Stomach (tissue), 9 donors: ENCODE measurements around the gene RHOT2. TPM values are rescaled to one million over a fixed set of nuclear protein-coding genes. Genes with fewer than 3 reads are reported as not detected.

ENCODE experiments used
- DNase-seq, 2 donors: peaks; one replicate each; pipeline versions ENCODE4 v3.0.0 to v3.0.0-alpha.2; 2013 to 2019
- H3K27ac ChIP-seq, 5 donors: fragments of 200-600 bp in 4 of 5; sonication (generic) in 4 of 5; one replicate each; pipeline ENCODE4 v1.5.1; 2013 to 2019; ENCODE audit warnings: mild to moderate bottlenecking in 1 of 5, moderate library complexity in 1 of 5
- H3K27me3 ChIP-seq, 3 donors: fragments of 200-600 bp; sonication (generic); one replicate each; pipeline ENCODE4 v1.5.1; 2017 to 2019; ENCODE audit warnings: mixed run types in 1 of 3
- H3K36me3 ChIP-seq, 4 donors: fragments of 200-600 bp; sonication (generic); 1 replicate in 3 of 4; 2 replicates in 1 of 4; pipeline ENCODE4 v1.5.1; 2016 to 2019
- H3K4me1 ChIP-seq, 4 donors: fragments of 200-600 bp; sonication (generic); one replicate each; pipeline ENCODE4 v1.5.1; 2016 to 2019
- H3K4me3 ChIP-seq, 4 donors: fragments of 200-600 bp; sonication (generic) in 3 of 4; one replicate each; pipeline ENCODE4 v1.5.1; 2016 to 2019; ENCODE audit warnings: mild to moderate bottlenecking in 1 of 4
- H3K9me3 ChIP-seq, 4 donors: fragments of 200-600 bp; sonication (generic); one replicate each; pipeline ENCODE4 v1.5.1; 2016 to 2019
- EP300 ChIP-seq: sonication (generic); formaldehyde crosslinking; IDR thresholded peaks from one replicate; pipeline ENCODE4 v1.6.1; 2017; ENCODE audit warnings: antibody characterized with exemption
- POLR2A ChIP-seq, 4 donors: fragments of 450-650 bp; IDR thresholded peaks; one replicate each; pipeline ENCODE4 v1.6.1; 2016; ENCODE audit warnings: antibody characterized with exemption in 4 of 4, control low read depth in 2 of 4, mild to moderate bottlenecking in 1 of 4, moderate library complexity in 1 of 4
- POLR2AphosphoS5 ChIP-seq, 3 donors: sonication (generic); formaldehyde crosslinking; IDR thresholded peaks; one replicate each; pipeline ENCODE4 v1.6.1; 2016; ENCODE audit warnings: antibody characterized with exemption in 3 of 3
- WGBS, 5 donors: extraction: QIAGEN DNeasy Blood & Tissue Kit in 3 of 5; methylation state at CpG; one replicate each; pipeline versions ENCODE4 v1.1.5 to v1.1.7; 2013 to 2018; 5-methylcytosine and 5-hydroxymethylcytosine counted together
- intact Hi-C: fragments of 100-400 bp; cut with DNase I; formaldehyde crosslinking; loops from one replicate; pipeline ENCODE4 v1.15.1; 2023; ENCODE audit warnings: low total_unique reads
- polyA plus RNA-seq, 3 donors: library from polyadenylated mRNA; stranded (reverse); fragments of 200-250 nt; gene quantifications; one replicate each; pipeline ENCODE4 v1.2.3, GENCODE V29; 2013
- total RNA-seq, 5 donors: library from RNA; depleted of rRNA; stranded (reverse); fragments of >200 nt; gene quantifications; one replicate each; pipeline versions ENCODE4 v1.1.0 to v1.2.3, GENCODE V29; 2014 to 2016
- TF ChIP-seq, protein P1 (sequence below), 7 experiments: fragments of 450-650 bp in 4 of 7; fragments of 200-600 bp in 3 of 7; sonication (generic) in 3 of 7; IDR thresholded peaks; one replicate each; pipeline ENCODE4 v1.5.1; 2016 to 2019; ENCODE audit warnings: antibody characterized with exemption in 7 of 7, control low read depth in 2 of 7, mild to moderate bottlenecking in 1 of 7
- donor health status: healthy with polysubstance abuse.
- donor health status: Bipolar disorder and iron deficiency.
- donor health status: healthy.

The RHOT2 gene
- total and polyA plus RNA-seq, 8 donors, result 41.5 to 574 (median 117) TPM

DNA sequence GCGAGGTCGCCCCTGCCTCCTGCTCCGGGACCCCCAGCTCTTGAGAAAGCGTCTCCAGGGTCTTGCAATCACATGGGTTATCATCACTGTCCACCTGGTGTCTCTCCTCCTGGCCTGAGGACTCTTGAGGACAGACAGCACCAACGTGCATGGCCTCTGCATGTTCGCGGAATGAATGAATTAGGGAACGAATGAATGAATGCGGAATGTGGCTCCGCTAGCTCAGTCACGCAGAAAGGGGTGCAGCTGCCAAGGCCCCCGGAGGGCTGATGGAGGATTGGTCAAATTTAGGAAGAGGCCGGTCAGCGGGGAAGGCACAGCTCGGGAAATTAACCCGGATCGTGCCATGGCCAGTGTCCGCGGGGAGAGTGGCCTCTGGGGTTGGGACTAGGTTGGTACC lies 34.4 kb downstream of the RHOT2 start:
- Histone ChIP-seq H3K4me1 (peaks cover 11 to 39% (median 28%) of the 10 kb centered on the region in 4 donors), H3K4me3 (no peak overlapping the region), H3K36me3 (no peaks in the 10 kb centered on the region), H3K9me3 (no peaks in the 10 kb centered on the region), H3K27me3 (peaks cover 48 to 99% (median 82%) of the 10 kb centered on the region in 3 donors), H3K27ac (no peak overlapping the region)
- intact Hi-C loops, result no loop called here
- no peak for DNase-seq
- TF ChIP-seq, protein P1, sequence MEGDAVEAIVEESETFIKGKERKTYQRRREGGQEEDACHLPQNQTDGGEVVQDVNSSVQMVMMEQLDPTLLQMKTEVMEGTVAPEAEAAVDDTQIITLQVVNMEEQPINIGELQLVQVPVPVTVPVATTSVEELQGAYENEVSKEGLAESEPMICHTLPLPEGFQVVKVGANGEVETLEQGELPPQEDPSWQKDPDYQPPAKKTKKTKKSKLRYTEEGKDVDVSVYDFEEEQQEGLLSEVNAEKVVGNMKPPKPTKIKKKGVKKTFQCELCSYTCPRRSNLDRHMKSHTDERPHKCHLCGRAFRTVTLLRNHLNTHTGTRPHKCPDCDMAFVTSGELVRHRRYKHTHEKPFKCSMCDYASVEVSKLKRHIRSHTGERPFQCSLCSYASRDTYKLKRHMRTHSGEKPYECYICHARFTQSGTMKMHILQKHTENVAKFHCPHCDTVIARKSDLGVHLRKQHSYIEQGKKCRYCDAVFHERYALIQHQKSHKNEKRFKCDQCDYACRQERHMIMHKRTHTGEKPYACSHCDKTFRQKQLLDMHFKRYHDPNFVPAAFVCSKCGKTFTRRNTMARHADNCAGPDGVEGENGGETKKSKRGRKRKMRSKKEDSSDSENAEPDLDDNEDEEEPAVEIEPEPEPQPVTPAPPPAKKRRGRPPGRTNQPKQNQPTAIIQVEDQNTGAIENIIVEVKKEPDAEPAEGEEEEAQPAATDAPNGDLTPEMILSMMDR (IDR thresholded peaks at IDR 0.05), result no peak
- TF ChIP-seq POLR2A (IDR thresholded peaks at IDR 0.05) (no peak), POLR2AphosphoS5 (IDR thresholded peaks at IDR 0.05) (no peak), EP300 (no peak)
- WGBS, 5 donors, result 86 to 89% (median 87%) methylated on average over 19 of the region's 19 CpGs

DNA sequence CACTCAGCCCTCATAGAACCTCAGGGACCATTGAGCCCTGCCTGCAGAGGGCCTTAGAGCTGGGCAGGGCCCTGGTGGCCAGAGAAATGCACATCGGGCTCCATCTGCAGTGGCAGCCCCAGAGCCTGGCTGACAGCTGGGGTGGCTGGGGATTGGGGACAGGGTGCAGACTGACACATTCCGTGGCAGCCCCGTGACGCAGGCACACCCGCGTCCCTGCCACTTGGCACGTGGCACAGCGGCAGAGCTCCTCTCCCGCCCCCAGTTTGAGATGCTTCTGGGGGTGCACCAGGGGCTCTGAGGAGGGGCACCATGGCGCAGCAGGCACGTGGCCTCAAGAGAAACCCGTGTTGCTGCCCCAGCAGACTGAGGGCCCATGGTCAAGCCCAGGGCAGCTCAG lies 35.5 kb downstream of the RHOT2 start:
- no peaks in the 10 kb centered on the region for H3K36me3 ChIP-seq
- no peak for DNase-seq
- H3K9me3 ChIP-seq, result no peaks in the 10 kb centered on the region
- intact Hi-C loops, result no loop called here
- H3K4me3 ChIP-seq, result no peak overlapping the region
- 77 to 88% (median 81%) methylated on average over 4 to 12 of the region's 12 CpGs for WGBS, 5 donors
- no peak for TF ChIP-seq POLR2AphosphoS5 (IDR thresholded peaks at IDR 0.05)
- no peak for TF ChIP-seq POLR2A (IDR thresholded peaks at IDR 0.05)
- no peak for TF ChIP-seq EP300
- TF ChIP-seq, protein P1 (IDR thresholded peaks at IDR 0.05), result no peak
- peaks cover 11 to 39% (median 28%) of the 10 kb centered on the region in 4 donors for H3K4me1 ChIP-seq
- no peak overlapping the region for H3K27ac ChIP-seq
- H3K27me3 ChIP-seq, result peaks cover 57 to 99% (median 93%) of the 10 kb centered on the region in 3 donors

DNA sequence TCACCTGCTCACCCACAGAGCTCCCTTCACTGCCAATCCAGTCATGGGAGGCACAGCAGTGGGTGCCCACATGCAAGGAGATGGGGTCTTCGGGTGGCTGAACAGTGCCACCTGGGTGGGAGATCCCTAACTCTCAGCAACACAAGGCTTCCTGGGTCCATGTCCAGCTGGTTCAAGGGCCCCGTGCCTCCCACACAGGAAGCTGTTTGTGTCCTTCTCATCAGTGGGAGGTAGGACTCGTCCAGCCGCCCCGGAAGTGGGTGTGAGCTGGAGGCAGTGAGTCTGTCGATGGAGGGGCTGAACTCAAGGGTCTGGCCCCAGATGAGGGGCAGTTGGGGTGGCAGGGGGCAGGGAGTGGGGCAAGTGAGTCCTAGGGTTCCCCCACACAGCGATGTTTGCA lies 36.1 kb downstream of the RHOT2 start:
- TF ChIP-seq EP300 (no peak), POLR2AphosphoS5 (IDR thresholded peaks at IDR 0.05) (no peak), POLR2A (IDR thresholded peaks at IDR 0.05) (no peak)
- TF ChIP-seq, protein P1 (IDR thresholded peaks at IDR 0.05), result no peak
- H3K27ac ChIP-seq, result no peak overlapping the region
- H3K27me3 ChIP-seq, result peaks cover 63 to 100% (median 97%) of the 10 kb centered on the region in 3 donors
- intact Hi-C loops, result no loop called here
- H3K9me3 ChIP-seq, result no peaks in the 10 kb centered on the region
- WGBS, 5 donors, result 55 to 81% (median 72%) methylated on average over 7 of the region's 7 CpGs
- no peaks in the 10 kb centered on the region for H3K36me3 ChIP-seq
- DNase-seq, result no peak
- H3K4me3 ChIP-seq, result no peak overlapping the region
- H3K4me1 ChIP-seq, result peaks cover 11 to 39% (median 28%) of the 10 kb centered on the region in 4 donors

DNA sequence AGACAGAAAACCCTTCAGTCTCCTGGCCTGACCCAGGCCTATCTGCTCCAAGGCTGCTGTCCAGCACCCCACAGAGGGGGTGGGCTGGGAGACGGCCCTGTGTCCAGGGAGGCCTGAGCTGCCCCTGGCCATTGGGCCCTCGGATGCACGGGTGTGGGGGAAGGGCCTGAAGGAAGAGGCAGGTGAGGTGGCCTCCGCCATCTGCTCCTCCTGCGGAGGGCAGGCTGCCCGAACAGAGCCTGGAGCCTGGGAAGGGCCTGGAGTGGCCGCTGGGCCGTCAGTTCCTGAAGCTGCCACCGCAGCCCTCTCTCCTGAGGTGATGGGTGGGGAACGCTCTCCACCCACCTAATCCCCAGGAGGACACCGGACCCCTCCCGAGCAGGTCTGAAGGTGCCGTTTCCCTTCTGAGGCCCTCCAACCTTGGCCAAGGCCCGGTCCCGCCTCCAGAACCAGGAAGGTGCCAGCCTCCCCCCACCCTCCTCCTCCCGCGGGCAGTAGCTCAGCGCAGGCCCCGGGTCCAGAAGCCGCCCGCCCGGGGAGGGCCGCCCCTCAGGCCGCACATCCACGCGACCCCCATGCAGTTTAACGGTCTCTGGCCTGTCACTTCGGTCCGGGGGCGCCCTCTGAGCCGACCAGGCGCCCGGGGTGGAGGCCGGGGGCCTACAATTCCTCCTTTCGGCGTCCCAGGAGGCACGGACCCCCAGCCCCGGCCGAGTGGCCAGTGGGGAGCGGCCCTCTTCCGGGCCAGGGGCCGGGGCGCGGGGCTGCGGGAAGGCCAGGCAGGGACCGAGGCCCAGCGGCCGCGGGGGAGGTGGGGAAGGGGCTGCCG lies 36.8 kb downstream of the RHOT2 start:
- 9 to 22% (median 13%) methylated on average over 9 to 50 of the region's 50 CpGs for WGBS, 5 donors
- Histone ChIP-seq H3K9me3 (no peaks in the 10 kb centered on the region), H3K36me3 (no peaks in the 10 kb centered on the region), H3K27me3 (peaks cover 70 to 100% (median 97%) of the 10 kb centered on the region in 3 donors), H3K4me3 (peak overlapping the region; percentile 9 to 24 (median 20)), H3K4me1 (peaks cover 11 to 42% (median 28%) of the 10 kb centered on the region in 4 donors), H3K27ac (no peak overlapping the region)
- no peak for DNase-seq
- intact Hi-C loops, result no loop called here
- TF ChIP-seq, protein P1 (IDR thresholded peaks at IDR 0.05), result no peak
- TF ChIP-seq EP300 (no peak), POLR2A (IDR thresholded peaks at IDR 0.05) (no peak), POLR2AphosphoS5 (IDR thresholded peaks at IDR 0.05) (no peak)
